ENCODE data around the gene MAP1A.
A peak's percentile ranks its signal among the peaks of the same experiment; 100 is the strongest.

GRCh38 chr15:43483297-43484128, 33.9 kb upstream of the MAP1A start:
- TF ChIP-seq JUN (IDR thresholded peaks at IDR 0.05; ENCODE audit: borderline replicate concordance, insufficient read depth, insufficient read length, low read depth) (no peak), CTCF (IDR thresholded peaks at IDR 0.05; ENCODE audit: extremely low read depth in 1 of 2, insufficient read depth in 1 of 2, low read depth in 1 of 2, low read length in 2 of 2) (peak; percentile 9), MYC (IDR thresholded peaks at IDR 0.05; ENCODE audit: low read depth, low read length) (no peak), POLR2A (IDR thresholded peaks at IDR 0.05; ENCODE audit: low read depth, low read length) (no peak), POLR2AphosphoS5 (IDR thresholded peaks at IDR 0.05; ENCODE audit: insufficient read depth, low read depth, low read length) (no peak), EZH2 (IDR thresholded peaks at IDR 0.05; ENCODE audit: borderline replicate concordance, low read depth, low read length, severe bottlenecking) (no peak), MAX (IDR thresholded peaks at IDR 0.05; ENCODE audit: insufficient read depth, insufficient read length) (no peak), FOS (IDR thresholded peaks at IDR 0.05; ENCODE audit: borderline replicate concordance, insufficient read depth, low read length) (no peak)

Data from endothelial cell of umbilical vein (primary cell).